Activated CD4-positive, alpha-beta T cell treated with anti-CD3 and anti-CD28 coated beads, Interleukin-2, Interleukin-6, amounts not matched to agents 100 ng/mL and 50 ng/mL, durations not matched to agents 16 hours and 8 hours (primary cell): ENCODE measurements around the gene MYG1.
"Not testable (repeated sequence)": the region's sequence is repeated elsewhere in the genome, so short reads cannot be mapped to it uniquely, and the experiment has no call there.

Experiments
- DNase-seq: peaks from one replicate; pipeline ENCODE4 v3.0.0-alpha.2; 2020

MYG1 gene

GRCh38 chr12:53330671-53331070 is 31.2 kb downstream of the MYG1 start:
- DNase-seq = no peak

GRCh38 chr12:53332339-53332738 is 32.8 kb downstream of the MYG1 start:
- DNase-seq = not testable (repeated sequence)

- no peak for DNase-seq
Observed at GRCh38 chr12:53332744-53333143, 33.2 kb downstream of the MYG1 start.

DNA sequence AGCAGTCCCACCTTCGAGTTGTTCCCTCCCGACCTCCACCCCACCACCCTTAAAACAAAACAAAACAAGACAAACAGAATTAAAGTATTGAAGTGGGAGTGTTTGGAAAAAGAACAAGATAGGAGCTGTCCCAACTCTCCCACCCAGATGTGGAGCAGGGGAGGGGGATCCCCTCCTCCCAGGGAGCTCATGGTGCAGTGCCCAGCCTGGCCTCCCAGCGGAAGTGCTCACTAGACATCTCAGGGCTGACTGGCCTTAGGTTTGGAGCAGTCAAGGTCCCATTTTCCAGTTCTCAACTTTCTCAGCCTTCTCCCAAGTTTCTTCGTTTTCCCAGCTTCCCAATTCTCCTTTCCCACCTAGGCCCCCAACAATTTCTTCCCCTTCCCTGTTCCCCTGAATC is 33.8 kb downstream of the MYG1 start:
- no peak for DNase-seq

- DNase-seq = no peak
Observed at GRCh38 chr12:53333845-53334244, 34.4 kb downstream of the MYG1 start.

- DNase-seq = no peak
Observed at GRCh38 chr12:53334822-53335221, 35.3 kb downstream of the MYG1 start.

- DNase-seq = no peak
Observed at GRCh38 chr12:53336181-53336681, 36.7 kb downstream of the MYG1 start, which contains the start of gene SP7. Gene SP7, minus strand, starts transcription at chr12:53336354. Its CDS starts 708 bp downstream, at chr12:53335646.

DNA sequence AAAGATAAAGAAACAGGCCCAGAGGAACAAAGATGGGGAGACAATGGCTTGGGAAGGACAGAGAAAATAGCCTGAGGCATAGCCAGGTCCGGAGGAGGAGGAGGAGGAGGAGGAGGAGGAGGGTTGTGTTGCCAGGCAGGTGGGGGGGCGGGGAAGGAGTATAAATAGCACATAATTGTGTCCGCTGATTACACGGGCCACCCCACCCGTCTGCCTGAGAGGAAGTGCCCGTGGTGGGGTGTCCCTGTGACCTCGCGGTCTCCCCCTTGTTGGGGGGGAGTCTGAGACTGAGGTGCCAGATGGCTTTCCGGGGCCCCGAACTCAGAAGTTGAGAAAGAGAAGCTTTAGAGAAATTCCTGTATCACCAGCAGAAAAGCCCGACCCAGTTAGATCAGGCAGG is 38.5 kb downstream of the MYG1 start:
- no peak for DNase-seq

GRCh38 chr12:53338916-53339315 is 39.4 kb downstream of the MYG1 start:
- DNase-seq = no peak

- no peak for DNase-seq
Observed at GRCh38 chr12:53340398-53340797, 40.9 kb downstream of the MYG1 start.

DNA sequence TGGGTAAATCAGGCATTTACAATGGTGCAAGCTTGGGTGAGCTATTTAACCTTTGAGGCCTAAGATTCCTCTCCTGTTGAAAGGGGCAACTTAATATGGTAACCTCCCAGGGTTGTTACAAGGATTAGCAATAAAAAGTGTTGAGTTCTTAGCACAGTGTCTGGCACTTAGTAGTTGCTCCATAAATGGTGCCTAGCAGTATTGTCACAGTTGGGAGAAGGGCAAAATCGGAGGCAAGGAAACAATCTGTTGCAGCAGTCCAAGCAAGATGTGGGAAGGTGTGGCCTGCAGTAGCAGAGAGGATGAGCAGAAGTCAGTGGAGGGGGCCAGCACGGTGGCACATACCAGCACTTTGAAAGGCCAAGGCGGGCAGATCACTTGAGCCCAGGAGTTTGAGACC is 44.0 kb downstream of the MYG1 start:
- no peak for DNase-seq

- DNase-seq = no peak
Observed at GRCh38 chr12:53343969-53344368, 44.5 kb downstream of the MYG1 start.

DNA sequence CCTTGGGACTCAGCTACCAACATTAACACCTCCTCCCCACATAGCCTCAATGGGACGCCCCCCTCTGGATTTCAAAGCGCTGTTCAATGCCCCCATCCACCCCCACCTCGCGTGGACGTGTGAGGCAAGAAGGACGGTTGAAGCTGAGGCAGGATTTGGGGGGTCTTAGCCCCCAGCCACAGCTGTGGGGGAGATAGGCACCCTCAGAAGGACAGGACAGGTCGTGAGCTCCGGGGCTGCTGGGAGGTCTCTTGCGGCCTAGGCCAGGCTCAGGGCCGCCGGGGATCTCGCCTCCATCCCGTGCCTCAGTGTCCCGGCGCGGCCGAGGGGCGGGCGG is 45.0 kb downstream of the MYG1 start:
- no peak for DNase-seq

GRCh38 chr12:53344824-53345485 is 45.5 kb downstream of the MYG1 start:
- peak; percentile 74 for DNase-seq

DNA sequence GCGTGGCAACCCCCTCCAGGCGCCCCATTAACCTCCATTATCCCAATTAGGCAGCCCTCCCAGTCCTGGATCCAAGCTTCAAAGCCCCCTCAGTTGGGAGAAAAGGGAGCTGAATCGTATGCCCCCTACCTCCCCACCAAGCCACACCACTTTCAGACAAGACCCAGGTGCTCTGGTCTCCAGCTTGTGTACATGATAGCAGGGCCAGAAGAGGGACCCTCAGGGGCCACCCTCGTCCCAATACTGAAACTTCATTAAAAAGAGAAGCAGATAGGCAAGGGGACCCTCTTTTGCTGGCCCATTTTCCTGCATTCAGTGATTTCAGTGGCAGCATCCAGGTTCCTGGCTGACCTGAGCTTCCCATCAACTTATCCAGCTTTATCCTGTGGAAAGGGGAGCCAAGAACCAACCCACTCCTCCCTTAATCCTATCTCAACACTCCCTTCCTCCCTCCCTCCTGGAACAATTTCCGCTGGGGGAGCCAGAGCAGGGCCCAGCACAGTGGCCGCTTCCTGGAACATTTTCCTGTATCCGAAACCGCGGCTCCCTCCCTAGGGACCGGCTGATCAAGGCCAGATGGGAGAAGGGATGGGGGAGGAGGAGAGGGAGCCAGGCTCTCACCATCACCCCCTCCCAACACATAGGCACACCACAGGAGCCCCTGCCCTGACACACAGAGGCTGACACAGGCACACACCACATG is 46.1 kb downstream of the MYG1 start:
- no peak for DNase-seq

DNA sequence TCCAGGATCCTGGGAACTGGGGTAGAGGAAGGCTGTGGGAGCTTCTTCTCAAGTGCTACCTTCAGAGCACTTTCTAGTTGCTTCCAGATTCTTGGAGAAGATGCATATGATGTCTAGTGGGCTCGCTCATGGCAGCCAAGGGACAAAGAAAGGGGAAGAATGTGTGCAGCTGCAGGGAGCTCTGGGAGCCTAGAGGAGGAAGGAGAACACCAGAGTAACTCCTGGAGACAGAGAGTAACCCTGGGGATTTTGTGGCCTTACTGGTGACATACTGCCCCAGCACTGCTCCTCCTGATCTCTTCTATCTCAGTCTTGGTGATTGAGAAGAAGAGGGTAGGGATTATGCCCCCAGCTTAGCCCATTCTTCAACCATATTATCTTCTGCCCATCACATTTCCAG is 47.0 kb downstream of the MYG1 start:
- no peak for DNase-seq

DNA sequence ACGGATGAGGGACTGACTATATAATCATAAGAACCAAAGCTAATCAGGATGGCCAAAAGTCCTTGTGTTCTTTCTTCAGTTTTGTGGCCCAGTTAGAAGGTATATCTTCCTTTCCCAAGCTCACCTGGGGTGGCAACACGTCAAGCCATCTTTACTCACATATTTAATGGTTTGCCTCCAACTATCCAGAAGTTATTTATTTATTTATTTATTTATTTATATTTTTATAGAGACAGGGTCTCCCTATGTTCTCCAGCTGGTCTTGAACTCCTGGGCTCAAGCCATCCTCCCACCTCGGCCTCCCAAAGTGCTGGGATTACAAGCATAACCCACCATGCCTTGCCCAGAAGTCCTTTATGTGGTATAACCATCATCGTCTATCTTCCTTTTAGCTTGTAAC is 48.4 kb downstream of the MYG1 start:
- DNase-seq = no peak

GRCh38 chr12:53352331-53353256 is 53.1 kb downstream of the MYG1 start:
- DNase-seq = peak; percentile 91

GRCh38 chr12:53353257-53353655 is 53.8 kb downstream of the MYG1 start:
- no peak for DNase-seq

DNA sequence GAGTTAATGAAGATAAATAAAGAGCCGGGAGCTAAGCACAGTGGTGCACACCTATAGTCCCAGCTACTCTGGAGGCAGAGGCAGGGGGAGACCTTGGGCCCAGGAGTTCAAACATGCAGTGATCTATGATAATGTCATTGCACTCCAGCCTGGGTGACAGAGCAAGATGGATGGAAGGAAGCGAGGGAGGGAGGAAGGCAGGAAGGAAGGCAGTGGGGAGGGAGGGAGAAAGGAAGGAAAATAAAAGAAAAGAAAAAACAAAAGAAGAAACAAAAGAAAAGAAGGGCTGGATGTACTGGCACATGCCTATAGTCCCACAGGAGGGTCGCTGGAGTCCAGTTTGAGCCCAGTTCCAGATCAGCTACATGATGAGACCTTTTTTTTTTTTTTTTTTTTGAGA is 55.6 kb downstream of the MYG1 start:
- DNase-seq = no peak
